Stimulated activated CD8-positive, alpha-beta memory T cell treated with anti-CD3 and anti-CD28 coated beads, Interleukin-7, amount 100 ng/mL, for 1 hour (primary cell): Measurements from ENCODE around the gene TAF5L.
"Not testable (repeated sequence)": the region's sequence is repeated elsewhere in the genome, so short reads cannot be mapped to it uniquely, and the experiment has no call there.

Source experiments
- DNase-seq, 2 donors: peaks; one replicate each; pipeline ENCODE4 v3.0.0-alpha.2; 2020; ENCODE audit warnings: low read depth in 2 of 2

TAF5L gene

DNA sequence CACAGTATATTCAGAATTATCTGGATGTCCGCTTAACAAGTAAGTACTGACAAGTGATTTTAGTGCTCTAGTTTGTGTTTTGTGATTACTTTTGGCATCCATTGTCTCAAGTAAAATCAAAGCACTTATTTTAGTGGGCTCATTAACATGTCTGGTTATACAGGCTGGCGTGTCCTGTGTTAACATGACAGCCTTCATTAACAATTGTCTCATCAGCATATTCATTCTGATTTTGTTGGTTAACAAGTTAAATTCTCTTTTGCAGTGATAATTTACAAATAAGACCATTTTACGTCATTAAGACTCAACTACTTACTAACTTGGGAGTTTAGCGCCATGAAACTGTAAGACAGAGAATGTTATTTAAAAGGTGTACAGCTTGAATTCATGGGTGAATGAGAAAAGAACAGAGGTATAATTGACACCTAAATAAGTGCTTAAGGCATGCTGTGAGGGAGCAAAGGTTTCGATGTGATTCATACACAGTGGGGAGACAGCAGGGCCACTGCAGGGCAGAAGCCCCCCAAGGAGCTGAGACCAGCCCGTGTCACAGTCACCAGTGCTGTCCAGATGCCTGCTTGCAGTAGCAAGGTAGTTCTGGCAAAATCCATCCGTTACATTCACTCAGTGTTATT lies 22.4 kb downstream of the TAF5L start:
- DNase-seq = no peak

DNA sequence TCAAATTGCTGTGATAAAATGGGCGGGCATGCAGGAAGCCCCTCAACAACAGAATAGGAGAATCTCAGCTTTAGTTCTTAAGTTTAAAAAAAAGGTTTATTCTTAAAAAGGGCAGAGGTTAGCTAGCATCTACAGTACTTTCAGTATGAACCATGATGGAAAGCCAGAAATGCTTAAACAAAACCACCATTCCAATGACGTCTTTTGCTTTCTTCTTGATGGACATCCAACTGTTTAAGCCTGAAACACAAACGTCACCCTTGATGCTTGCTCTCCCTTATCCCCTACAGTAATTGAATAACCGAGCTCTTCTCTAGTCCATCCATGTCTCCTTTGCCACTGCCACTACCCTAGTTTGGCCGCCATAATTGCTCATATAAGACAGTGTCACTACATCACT lies 25.7 kb downstream of the TAF5L start:
- no peak for DNase-seq

DNA sequence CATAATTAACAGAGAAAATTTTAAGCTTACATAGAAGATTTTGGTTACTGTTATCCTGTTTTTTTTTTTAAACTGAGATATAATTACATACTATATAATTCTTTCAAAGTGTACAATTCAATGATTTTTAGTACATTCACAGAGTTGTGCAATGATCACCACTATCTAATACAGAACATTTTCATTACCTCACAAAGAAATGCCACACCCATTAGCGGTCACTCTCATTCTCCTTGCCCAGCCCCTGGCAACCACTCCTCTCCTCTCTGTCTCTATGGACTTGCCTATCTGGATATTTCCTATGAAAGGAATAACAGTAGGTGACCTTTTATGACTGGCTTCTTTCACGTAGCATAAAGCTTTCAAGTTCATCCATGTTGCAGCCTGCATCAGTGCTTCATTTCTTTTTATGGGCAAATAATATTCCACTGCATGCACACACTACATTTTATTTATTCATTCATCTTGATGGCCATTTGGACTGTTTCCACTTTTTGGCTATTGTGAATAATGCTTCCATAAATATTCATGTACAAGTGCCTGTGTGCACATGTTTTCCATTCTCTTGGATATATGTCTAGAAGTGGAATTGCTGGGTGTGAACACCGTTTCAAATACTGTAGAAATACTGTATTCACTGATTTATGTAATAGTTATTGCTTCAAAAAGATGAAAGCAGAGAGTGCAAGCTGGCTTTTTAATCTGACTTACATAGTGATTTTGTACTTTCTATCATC lies 26.5 kb downstream of the TAF5L start:
- DNase-seq = no peak

DNA sequence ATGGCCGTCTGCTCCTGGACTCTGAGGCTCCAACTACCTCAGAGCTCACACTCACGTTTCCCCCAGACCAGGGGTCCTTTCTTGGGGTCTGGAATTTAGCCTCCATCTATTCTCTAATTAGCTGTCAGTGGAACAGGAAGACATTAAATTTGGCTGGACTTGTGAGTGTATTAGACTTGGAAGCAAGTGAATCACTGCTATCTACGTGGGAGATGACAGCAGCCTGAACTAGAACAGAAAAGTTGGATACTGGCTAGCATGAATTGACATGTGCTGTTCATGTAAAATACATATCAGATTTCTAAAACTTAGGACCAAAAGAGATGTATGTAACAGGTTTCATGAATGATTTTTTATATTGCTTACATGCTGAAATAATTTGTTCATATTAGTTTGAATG lies 28.0 kb downstream of the TAF5L start:
- DNase-seq = no peak

DNA sequence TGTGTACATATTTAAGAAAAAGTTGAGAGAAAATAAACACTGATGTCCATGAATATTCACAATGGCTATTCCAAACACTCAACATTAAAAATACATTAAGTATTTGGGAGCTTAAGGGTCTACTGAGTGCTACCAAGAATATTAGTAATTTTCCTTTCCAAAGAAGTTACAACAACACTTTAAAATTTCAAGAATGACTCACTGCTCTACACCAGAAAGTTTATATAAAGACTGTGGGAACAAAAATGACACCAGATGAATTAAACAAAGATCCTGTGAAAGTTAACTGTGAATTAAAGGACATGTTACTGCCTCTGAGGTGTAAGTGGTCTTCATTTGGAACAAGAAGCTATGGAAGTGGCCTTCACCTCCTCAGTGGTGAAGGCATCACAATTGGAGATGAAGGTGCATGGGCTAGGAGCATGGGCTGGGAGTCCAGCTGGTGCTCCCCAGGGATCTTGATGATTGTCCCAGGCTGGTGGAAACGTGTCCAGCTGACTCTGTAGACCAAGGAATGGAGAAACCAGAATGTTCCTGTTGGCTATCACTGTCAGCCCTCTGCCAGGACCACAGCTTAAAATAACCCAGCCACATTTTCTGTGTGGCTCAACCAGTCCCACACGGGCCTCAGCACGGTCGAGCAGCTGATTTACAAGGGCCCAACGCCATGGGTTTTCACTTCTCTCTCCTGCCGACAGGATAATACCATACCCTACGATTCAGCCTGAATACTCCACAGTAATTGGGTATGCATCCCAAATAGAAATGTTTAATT lies 28.8 kb downstream of the TAF5L start:
- DNase-seq = no peak

DNA sequence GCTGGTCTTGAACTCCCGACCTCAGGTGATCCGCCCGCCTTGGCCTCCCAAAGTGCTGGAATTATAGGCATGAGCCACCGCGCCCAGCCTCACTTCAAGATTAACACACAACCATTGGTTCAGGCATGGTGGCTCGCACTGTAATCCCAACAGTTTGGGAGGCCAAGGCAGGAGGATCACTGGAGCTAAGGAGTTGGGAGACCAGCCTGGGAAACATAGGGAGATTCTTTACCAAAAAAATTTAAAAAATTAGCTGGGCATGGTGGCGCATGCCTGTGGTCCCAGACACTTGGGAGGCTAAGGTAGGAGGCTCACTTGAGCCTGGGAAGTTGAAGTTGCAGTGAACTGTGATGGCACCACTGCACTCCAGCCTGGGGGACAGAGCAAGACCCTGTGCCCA lies 30.0 kb downstream of the TAF5L start:
- not testable (repeated sequence) for DNase-seq

DNA sequence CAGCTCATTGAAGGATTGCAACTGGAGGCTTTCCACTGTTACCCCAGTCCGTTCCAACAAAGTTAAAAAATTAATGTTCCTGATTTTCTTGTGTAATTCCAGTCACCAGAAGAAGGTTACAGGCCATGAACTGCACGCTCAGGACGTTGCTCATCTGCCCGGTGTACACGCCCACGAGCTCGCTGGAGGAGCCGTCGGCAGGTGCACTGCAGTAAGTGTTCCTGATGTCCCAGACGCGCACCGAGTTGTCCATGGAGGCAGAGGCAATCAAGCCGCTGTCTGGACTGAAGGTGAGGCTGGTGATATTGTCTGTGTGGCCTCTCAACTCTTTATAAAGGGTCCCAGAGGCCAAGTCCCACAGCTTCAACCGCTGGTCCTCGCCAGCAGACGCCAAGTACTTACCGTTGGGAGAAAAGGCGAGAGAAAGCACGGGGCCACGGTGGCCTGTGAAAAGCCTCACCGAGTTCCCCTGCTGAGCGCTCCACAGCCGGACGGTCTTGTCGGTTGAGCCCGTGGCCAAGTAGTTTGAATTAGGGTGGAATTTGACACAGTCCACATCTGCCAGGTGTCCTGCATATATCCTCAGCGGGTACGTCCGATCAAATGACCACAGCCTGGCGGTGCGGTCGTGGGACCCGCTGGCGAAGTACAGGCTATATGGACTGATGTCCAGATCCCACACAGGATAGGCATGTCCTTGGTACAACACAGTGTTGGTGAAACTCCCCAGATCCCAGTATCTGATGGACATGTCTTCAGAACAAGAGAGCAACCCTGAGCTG lies 31.5 kb downstream of the TAF5L start:
- DNase-seq = no peak

DNA sequence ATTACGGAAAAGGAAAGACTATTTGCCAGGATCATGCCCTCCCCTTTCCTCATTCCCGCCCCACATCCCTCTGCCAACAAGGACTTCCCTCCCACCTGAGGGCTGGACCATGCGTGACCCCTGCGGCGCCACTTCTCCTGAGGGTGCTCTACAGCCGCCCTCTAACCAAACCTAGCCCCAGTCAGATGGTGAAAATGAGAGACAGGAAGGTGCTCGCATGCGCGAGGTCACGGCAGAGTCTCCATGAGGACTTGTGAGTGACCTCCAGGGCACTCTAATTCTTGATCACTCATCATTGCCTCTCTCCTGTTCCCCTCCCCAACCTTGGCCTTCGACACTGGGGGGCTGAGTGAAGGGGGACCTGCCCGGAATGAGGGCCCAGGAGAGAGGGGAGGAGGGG lies 32.1 kb downstream of the TAF5L start:
- DNase-seq = no peak

DNA sequence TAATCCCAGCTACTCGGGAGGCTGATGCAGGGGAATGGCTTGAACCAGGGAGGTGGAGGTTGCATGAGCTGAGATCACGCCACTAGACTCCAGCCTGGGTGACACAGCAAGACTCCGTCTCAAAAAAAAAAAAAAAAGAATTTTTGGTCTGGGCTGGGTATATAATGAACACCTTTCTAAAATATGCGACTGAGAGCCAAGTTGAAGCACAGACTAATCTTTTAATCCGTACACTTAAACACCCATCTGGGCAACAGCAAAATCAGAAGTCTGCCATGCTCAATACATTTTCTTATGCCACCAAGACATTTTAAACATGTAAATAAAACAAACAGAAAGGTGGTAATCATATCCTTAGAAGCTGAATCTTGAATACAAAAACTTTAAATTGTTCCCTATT lies 35.8 kb downstream of the TAF5L start:
- DNase-seq = no peak

DNA sequence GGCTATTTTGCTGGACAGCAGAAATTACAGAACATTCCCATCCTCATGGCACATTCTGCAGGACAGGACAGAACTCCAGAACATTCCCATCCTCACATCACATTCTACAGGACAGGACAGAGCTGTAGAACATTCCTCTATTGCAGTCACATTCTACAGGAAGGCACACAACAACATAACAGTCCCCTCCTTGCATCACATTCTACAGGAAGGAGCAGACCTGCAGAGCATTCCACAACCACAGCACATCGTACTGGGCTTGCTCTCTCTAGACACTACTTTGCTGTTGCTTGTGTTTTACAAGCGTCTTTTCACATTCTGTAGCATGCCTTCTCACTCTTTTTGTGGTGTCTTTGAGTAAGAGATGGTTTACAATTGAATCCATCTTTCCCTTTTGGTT lies 40.6 kb downstream of the TAF5L start:
- DNase-seq = no peak

DNA sequence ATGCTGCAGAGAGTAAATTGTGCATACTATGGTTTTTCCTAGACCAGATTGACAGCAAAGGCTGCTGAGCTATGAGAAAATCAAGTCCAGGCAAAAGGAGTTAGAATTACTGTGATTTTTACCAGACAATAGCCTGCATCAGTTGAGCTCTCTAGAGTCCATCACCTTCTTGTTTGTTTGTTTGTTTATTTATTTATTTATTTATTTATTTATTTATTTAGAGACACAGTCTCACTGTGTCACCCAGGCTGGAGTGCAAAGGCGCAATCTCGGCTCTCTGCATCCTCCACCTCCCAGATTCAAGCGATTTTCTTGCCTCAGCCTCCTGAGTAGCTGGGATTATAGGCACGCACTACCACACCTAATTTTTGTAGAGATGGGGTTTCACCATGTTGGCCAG lies 43.2 kb downstream of the TAF5L start:
- DNase-seq = no peak

DNA sequence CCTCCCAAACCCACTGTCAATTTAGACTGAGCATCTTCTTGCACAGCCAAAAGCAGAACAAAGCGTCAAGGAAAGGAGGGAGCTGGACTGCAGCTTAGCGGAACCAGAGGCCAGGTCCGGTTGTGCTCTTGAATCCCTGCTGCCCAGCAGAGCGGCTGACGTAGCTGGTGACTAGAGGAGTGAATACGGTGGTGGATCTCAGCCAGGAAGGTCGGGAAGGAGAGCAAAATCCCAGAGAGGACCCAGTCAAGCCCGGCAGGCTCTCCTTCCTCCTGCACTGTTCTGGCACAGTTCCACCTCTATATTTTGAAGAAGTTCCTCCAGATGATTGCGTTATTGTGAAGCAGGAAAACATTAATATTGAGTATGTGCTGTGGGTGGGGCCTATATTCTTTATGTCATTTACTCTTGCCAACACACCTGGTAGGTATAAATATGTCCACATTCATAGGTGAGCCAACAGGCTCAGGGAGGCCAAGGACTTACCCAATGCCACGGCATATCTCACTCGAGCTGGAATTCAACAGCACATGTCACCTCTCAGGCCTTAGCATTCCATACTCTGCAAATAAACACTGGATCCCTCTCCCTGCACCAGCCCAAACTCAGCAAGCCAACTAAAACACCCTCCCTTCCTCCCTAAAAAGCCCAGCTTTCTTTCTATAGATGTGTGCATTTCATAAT lies 43.8 kb downstream of the TAF5L start:
- DNase-seq = no peak

DNA sequence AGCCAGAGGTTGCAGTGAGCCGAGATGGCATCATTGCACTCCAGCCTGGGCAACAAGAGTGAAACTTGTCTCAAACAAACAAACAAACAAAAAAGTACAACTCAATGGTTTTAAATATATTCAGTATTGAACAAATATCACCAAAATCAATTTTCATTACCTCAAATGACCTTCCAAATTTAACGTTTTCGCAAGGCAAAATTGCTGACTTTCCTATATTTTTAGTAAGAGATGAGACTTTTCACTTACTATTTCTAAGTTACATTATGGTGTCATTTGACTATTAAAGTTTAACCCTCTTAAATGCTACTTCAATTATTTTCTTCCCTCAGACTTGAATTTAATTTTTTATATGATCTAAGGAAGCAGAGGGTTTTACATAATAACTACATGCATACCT lies 44.4 kb downstream of the TAF5L start:
- no peak for DNase-seq

DNA sequence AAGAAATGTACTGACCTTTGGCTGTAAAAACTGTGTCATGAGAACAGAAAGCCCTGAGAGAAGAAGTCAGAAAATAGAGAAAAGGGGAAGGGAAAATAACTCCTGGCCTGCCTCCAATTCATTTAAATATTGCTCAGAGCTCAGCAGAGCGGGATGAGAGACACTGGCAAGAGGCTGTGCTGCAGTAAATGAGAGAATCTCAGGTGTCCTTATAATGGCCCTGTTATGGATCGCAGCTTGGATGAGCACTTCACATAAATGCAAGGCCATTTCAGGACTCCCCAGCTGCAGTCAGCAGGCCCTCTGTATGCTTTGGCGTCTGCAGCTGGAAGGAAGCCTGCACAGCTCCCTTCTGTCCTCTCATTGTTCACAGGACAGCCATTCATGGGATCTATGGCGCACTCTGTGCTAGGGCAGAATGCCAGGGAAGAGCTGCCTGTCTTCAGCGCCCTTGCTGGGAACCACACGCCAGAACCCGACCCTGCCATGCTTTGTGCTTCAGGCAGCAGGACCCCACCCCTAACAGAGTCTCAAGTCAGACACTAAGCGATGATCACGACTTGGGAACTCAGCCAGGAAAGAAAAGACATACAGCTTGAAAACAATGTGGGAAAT lies 46.8 kb downstream of the TAF5L start:
- no peak for DNase-seq

DNA sequence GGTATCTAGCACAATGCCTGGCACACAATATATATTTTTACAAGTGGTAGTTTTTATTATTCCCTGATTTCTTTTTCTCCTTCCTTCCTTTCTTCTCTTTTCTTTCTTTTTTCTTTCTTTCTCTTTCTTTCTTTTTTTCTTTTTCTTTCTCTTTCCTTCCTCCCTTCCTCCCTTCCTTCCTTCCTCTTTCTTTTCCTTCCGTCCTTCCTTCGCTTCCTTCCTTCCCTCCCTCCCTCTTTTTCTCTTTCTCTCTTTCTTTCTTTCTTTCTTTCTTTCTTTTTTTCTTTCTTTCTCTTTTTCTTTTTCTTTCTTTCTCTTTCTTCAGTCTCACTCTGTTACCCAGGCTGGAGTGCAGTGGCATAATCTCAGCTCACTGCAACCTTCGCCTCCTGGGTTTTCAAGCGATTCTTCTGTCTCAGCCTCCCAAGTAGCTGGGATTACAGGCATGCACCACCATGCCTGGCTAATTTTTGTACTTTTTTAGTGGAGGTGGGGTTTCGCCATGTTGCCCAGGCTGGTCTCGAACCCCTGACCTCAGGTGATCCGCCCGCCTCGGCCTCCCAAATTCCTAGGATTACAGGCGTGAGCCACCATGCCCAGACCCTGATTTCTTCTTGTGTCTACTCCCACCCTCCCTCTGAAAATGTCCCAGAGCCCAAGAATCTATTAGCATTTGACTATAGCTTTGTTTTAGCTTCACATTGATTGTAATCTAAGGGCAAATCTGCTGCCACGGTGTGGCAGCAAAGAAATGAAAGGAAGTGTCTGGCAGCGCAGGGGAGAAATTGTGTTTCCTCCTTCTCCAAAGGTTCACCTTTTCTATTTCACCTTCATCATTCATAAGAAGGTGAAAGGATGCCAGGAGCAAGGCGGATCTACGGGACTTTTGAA lies 47.5 kb downstream of the TAF5L start:
- DNase-seq = no peak

DNA sequence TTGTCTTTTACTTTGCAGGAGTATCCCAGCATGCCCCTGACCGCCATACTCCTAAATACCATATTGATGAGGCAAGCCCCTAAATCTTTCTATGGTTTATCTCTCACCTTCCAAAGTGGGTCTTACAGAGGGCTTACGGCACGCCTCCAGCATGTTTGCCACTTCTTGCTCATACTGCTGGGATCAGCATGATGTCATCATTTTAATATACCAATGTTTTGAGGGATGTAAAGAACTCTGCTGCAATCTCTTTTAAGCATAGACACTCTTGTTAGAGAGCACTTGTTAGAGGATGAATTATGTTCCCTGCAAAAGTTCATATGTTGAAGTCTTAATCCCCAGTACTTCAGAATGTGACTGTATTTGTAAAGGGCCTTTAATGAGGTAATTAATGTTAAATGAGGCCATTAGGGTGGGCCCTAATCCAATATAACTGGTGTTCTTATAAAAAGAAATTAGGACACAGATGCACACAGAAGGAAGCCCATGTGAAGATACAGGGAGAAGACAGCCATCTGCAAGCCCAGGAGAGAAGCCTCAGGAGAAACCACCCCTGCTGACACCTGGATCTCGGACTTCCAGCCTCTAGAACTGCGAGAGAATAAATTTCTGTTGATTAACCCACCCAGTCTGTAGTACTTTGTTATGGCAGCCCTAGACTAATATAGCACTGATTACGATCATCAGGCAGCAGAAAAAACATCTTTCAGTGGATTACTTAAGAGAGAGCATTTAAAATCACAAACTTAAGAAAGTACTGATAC lies 51.1 kb downstream of the TAF5L start:
- no peak for DNase-seq

DNA sequence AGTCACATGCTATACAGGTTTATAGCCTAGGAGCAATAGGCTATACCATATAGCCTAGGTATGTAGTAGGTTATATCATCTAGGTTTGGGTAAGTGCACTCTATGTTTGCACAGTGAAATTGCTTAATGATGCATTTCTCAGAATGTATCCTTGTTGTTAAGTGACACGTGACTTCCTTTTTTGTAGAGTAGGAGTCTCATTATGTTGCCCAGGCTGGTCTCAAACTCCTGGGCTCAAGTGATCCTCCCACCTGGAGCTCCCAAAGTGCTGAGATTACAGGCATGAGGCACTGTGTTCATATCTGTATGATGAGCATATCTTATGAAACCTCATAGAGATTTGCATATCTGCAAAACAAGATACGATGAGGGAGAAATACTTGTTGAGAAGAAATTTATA lies 53.6 kb downstream of the TAF5L start:
- DNase-seq = no peak

DNA sequence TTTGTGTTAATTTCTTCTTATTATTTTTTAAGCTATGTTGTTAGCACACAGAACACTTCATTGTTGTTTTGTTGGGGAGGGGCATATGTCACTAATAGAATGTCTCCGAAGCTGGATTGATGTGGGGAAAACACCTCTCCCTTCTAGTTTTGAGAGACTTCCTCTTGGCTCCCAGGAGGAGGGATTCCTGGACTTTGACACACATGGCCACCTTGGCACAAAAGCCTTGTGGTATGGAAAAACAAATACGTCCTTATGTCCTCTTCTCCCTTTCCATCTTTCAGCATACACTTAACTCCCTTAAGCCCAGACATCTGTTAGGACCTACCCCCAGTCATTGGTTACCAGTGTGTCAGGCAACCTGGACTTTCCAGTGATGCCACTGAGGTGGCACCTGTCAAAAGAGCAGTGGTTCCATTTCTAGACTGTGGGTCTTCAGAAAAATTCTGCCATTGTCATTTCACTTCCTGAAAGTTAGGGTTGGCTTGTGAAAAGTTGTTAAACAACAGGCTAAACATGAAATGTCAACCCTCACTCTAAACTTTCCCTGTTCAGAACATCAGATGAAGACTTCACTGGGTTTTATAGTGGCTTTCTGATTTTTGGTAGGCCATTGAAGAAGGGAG lies 54.9 kb downstream of the TAF5L start:
- DNase-seq = no peak

DNA sequence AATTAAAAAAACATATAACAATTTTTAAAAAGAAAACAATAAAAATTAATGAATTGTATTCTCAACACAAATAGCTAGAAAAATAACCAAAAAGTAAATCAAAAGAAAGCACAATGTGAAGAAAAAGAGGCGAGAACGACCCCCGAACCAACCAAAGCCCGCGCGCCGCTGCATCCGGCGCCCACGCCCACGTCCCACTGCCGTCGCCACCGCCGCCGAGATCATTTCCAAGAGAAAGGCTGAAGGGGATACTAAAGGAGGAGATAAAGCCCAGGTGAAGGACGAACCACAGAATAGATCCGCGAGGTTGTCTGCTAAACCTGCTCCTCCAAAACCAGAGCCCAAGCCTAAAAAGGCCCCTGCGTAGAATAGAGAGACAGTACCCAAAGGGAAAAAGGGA lies 55.6 kb downstream of the TAF5L start:
- DNase-seq = no peak
